ENCODE measurements around the gene TRAPPC14. TPM values are rescaled to one million over a fixed set of nuclear protein-coding genes. Genes with fewer than 3 reads are reported as not detected.
A peak's percentile ranks its signal among the peaks of the same experiment; 100 is the strongest.

TRAPPC14 gene
- total and polyA plus RNA-seq, 2 of the 13 experiments (the other 11 are each of a cell fraction or from before 2014, with no cell fraction given) = 4.7 to 9.6 TPM

GRCh38 chr7:100148559-100149328 lies 9.8 kb downstream of the TRAPPC14 start, which contains the start of gene LAMTOR4 (continued):
- no peak for TF ChIP-seq ZNF710 (CRISPR knock-in tag; IDR thresholded peaks at IDR 0.05; ENCODE audit: borderline replicate concordance)
- no peak for TF ChIP-seq CREB3 (CRISPR knock-in tag; IDR thresholded peaks at IDR 0.05)
- no peak for TF ChIP-seq MXD1 (CRISPR knock-in tag; IDR thresholded peaks at IDR 0.05)
- no peak for TF ChIP-seq RBAK (CRISPR knock-in tag; IDR thresholded peaks at IDR 0.05)
- peak; percentile 68; the same call in 1 of the 2 replicates for TF ChIP-seq ZBTB25 (CRISPR knock-in tag; IDR thresholded peaks at IDR 0.05)
- no peak for TF ChIP-seq ZNF646 (CRISPR knock-in tag; IDR thresholded peaks at IDR 0.05)
- TF ChIP-seq IKZF5 (CRISPR knock-in tag; IDR thresholded peaks at IDR 0.05) = 0 out of 2 replicates have a peak, but pooled peaks have one; percentile 43
- TF ChIP-seq SP4 (CRISPR knock-in tag; IDR thresholded peaks at IDR 0.05) = peak; percentile 96
- no peak for TF ChIP-seq ARNT (IDR thresholded peaks at IDR 0.05)
- 0 out of 2 replicates have a peak, but pooled peaks have one; percentile 28 for TF ChIP-seq KAT7 (CRISPR knock-in tag; IDR thresholded peaks at IDR 0.05; ENCODE audit: borderline replicate concordance)
- TF ChIP-seq MYNN (CRISPR knock-in tag; IDR thresholded peaks at IDR 0.05; ENCODE audit: low read depth) = no peak
- TF ChIP-seq SNAI1 (CRISPR knock-in tag; IDR thresholded peaks at IDR 0.05; ENCODE audit: borderline replicate concordance) = no peak
- TF ChIP-seq MBD4 (IDR thresholded peaks at IDR 0.05; ENCODE audit: borderline replicate concordance, low read length) = no peak
- TF ChIP-seq MAFK (conservative IDR thresholded peaks at IDR 0.05 in 1 of 2, IDR thresholded peaks at IDR 0.05 in 1 of 2; ENCODE audit: low read length in 2 of 2) = no peak

Data from HepG2 (cell line).